ENCODE results near the gene ZCWPW1.
"Not testable (repeated sequence)": the region's sequence is repeated elsewhere in the genome, so short reads cannot be mapped to it uniquely, and the experiment has no call there.

The ZCWPW1 gene

DNA sequence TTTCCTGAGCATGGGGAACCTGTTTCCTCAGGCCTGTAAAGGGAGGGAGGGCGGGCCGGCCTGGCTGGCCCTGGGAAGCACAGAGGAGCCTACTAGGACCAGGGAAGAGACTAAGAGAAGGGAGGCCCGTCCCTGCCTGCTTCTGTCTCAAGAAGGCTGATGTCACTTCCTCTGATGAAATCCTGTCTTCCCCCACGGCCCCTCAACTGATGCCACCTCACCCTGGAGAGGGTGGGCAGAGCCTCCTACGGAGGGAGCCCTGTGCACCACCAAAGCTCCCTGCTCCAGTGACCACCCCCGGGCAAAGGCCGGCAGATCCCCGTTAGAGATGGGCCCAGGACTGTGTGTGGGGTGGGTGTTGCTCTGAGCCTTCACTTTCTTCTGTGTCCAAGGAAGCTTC, 56.2 kb downstream of the ZCWPW1 start:
- DNase-seq = no peak

DNA sequence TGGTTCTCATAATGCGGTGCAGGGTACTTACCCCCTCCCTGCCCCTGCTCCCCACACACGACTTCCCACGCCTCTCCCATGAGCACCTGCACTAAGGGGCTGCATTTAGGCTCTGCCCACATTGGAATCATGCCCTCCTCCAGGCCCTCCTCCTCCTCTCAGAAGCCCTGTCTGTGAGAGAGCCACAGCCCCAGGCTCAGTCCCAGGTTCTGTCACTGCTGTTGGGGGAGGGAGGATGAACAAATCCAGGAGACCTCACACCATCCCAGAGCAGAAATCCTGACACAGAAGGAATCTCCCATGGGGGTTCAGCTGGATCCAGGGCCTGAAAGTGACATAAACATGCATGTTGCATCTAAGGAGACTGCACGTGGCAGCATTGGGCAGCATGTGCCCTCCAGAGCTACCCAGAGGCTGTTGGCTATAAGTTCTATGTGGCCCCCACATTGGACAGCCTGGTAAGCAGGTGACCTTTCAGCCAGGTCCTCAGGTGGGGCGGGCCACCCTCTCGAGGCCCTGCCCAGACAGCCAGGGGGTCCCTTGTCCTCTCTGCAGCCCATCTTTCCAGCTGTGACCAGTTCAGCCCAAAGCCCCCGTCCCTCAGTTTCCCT, 56.8 kb downstream of the ZCWPW1 start:
- DNase-seq = no peak

DNA sequence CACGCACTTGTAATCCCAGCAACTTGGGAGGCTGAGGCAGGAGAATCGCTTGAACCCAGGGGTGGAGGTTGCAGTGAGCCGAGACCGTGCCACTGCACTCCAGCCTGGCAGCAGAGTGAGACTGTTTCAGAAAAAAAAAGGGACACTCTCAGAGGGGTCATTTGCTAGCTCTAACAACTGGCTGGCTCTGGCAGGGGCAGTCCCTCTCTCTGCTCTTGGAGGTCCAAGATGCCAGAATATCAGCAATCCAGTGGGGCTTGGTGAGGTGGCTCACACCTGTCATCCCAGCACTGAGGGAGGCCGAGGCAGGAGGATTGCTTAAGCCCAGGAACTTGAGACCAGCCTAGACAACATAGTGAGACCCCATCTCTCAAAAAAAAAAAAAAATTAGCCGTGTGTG, 57.8 kb downstream of the ZCWPW1 start:
- DNase-seq = no peak

DNA sequence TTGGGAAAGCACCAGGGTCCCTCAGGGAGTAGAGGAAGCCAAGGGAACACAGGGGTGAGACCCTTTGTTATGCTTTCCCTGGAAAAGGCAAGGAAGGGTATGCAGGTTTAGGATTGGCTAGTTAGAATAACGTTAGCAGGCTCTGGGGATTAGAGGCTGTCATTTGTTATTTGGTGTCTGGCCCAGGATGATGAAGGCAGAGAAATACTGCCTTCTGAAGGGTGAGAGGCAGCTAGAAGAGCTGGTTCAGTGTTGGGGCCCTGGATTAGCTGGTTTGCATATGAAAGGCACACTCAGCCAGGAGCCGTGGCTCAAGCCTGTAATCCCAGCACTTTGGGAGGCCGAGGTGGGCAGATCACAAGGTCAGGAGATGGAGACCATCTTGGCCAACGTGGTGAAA, 58.2 kb downstream of the ZCWPW1 start:
- no peak for DNase-seq

DNA sequence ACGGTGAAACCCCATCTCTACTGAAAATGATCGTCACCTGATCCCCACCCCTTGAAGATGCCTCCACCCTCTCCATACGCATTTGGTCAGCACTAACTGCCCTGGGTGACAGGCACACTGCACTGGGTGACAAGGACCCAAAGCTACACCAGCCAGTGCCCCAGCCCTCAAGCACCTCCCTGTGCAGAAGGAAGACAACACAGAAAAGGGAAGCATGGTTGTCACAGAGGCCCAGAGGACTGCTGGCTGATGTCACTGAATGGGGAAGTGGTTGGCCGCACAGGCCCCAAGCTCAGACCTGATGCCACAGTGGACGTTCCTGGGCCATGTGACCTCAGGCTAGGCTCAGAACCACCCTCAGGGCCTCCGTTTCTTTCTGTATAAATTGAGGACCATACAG, 59.4 kb downstream of the ZCWPW1 start:
- no peak for DNase-seq

DNA sequence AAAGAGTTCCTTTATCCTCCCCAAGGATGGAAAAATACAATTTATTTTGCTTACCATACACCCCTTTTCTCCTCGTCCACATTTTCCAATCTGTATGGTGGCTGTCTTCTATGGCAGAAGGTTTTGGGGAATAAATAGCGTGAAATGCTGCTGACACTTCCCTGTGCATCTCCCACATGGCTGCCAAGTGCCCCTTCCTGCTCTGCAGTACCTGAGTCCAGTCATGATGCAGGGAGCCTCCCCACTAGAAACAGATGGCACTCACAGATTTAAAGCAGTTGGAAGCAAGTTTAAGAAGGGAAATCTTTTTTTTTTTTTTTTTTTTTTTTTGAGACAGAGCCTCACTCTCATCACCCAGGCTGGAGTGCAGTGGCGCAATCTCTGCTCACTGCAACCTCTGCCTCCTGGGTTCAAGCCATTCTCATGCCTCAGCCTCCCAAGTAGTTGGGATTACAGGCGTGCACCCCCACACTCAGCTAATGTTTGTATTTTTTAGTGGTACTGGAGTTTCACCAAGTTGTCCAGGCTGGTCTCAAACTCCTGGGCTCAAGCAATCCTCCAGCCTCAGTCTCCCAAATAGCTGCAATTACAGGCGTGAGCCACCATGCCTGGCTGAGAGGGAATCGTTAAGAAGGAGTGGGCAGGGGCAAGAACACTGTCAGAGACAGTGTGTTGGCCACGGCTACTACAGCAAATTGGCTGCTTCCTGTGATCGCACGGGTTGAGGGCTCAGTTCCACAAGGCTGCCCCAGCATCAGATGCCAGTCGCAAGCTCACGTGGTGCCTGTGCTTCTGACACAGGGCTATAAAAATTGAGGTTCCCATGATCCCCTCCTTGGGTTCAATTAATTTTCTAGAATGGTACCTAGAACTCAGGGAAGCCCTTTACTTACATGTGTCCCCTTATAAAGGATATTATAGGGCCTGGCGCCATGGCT, 60.6 kb downstream of the ZCWPW1 start:
- no peak for DNase-seq

DNA sequence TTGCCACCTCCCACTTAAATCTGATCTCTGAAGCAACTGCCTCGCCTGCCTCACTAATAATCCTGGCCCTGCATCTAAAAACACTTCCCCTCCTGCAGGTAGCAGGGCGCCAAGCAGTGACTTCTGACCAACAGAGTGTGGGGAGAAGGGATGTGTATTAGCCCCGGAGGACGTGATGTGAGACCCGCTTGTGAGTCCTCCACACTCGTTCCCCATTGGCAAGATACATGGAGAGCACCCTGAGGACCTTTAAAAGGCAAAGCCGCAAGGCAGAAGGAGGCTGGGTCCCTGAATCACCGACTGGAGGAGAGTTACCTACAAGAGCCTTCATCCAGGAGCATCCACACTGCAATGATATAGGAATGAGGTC, 61.3 kb downstream of the ZCWPW1 start:
- no peak for DNase-seq

DNA sequence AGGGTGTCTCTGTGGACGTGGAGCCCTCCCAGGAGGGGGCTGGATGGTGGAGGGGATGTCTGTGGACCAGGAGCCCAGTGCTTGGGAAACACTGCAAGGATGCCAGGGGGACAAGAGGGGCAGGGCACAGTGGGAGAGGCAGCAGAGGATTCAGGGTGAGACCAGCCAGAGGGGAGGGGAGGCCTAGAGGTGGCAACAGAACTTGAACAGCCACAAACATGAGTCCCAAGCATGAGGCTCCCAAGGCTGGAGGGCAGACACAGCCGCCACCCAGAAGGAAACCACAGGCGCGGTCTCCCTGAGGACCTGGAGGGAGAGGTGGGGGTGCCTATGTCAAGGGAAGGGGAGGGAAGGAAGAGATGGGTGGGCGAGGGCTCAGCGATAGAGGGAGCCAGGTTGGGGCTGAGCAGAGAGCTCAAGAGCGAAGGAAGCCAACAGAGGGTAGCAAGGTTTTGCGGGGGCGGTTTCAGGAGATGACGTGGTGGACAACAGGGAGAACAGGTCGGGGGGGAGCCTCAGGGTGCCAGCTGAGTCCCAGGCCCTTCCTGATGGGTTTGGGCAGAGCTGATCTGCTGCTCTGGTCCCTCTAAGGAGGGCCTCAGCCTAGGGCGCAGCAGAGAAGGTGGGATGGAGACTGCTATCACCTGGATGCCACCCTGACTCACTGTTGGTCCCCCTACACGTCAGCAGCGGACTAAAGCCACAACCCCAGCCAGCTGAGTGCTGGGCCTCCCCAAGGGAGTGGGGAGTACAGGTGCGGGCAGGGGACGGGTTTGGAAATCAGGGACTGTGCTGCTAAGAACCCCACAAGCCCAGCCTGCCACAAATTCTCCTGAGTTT, 61.9 kb downstream of the ZCWPW1 start:
- DNase-seq = no peak

DNA sequence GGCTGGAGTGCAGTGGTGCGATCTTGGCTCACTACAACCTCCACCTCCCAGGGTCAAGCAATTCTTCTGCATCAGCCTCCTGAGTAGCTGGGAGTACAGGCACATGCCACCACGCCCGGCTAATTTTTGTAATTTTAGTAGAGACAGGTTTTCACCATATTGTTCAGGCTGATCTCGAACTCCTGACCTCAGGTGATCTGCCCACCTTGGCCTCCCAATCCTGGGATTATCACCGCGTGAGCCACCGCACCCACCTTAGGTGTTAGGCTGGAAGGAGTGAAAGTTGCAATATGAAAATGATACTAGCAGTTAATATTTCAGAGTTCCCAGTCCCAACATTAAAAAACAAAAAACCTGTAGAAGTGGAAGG, 62.5 kb downstream of the ZCWPW1 start:
- not testable (repeated sequence) for DNase-seq

DNA sequence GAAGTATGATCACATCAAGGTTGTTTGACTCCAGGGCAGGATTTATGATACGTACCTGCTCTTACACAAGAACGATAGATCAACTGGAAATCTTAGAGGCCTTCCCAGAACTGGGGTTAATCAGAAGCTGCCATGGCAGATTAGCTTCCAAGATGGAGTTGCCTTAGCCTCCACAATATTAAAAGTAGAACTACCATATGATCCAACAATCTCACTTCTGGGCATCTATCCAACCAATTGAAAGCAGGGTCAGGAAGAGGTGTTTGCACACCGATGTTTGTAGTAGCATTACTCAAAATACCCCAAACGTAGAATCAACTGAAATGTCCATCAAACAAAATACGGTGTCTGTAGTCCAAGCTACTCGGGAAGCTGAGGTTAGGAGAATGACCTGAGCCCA, 64.0 kb downstream of the ZCWPW1 start:
- no peak for DNase-seq

DNA sequence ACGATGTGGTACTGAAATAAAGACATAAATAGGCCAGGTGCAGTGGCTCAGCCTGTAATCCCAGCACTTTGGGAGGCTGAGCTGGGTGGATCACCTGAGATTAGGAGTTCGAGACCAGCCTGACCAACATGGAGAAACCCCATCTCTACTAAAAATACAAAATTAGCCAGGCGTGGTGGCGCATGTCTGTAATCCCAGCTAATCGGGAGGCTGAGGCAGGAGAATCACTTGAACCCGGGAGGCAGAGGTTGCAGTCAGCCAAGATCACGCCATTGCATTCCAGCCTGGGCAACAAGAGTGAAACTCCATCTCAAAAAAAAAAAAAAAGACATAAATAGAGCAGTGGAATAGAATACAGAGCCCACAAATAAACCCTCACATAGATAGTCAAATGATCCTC, 64.7 kb downstream of the ZCWPW1 start:
- DNase-seq = not testable (repeated sequence)

DNA sequence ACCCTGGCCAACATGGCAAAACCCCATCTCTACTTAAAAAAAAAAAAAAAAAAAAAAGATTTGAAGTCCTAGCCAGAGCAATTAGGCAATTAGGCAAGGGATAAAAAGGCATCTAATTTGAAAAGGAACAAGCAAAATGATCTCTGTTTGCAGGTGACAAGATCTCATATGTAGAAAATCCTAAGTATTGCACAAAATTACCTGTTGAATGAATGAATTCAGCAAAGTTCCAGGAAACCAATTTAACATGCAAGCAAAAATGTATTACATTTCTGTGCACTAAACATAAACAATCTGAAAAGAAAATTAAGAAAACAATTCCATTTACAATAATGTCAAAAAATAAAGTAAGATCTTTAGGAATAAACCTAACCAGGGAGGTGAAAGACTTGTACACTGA, 65.4 kb downstream of the ZCWPW1 start:
- DNase-seq = no peak

DNA sequence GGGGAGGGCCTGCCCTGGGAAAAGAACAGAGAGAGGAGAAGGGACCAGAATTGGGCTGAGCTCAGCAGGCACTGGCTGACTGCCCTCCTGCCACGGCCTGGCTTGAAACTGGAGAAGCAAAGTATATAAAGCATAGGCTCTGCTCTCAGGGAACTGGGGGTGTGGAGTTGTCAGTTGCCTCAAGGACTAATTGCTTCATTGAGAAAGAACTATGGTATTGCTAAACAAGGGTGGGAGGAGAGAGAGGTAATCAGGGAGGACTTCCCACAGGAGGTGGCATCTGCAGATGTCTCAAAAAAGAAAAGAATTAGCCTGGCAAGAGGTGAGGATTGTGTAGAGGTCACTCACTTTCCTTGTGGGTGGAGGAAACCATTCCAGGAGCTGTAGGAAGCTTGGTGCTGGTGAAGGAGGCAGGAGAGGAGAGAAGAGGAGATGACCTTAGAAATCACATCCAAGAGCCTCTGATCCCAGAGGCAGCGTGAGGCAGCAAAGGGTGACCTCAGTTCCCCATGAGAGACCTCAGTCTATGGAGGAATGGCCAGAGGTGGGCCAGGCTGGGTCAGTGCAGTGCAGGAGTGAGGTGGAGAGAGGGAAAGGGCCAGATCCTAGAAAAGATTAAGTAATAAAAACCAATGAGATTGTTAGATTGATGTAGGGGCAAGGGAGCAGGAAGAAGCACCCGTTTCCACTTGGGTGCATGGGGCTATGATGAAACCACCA, 68.2 kb downstream of the ZCWPW1 start:
- DNase-seq = no peak

DNA sequence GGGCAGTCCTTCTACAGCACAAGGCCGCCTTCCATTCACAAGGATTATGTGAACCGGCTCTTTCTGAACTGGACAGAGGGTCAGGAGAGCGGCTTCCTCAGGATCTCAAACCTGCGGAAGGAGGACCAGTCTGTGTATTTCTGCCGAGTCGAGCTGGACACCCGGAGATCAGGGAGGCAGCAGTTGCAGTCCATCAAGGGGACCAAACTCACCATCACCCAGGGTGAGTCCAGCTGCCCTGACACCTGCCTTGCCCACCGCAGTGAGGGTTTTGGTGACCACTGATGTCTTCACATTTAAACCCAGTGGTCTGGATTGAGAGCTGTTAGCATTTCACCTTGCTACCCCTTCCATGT, 69.7 kb downstream of the ZCWPW1 start:
- DNase-seq = no peak

DNA sequence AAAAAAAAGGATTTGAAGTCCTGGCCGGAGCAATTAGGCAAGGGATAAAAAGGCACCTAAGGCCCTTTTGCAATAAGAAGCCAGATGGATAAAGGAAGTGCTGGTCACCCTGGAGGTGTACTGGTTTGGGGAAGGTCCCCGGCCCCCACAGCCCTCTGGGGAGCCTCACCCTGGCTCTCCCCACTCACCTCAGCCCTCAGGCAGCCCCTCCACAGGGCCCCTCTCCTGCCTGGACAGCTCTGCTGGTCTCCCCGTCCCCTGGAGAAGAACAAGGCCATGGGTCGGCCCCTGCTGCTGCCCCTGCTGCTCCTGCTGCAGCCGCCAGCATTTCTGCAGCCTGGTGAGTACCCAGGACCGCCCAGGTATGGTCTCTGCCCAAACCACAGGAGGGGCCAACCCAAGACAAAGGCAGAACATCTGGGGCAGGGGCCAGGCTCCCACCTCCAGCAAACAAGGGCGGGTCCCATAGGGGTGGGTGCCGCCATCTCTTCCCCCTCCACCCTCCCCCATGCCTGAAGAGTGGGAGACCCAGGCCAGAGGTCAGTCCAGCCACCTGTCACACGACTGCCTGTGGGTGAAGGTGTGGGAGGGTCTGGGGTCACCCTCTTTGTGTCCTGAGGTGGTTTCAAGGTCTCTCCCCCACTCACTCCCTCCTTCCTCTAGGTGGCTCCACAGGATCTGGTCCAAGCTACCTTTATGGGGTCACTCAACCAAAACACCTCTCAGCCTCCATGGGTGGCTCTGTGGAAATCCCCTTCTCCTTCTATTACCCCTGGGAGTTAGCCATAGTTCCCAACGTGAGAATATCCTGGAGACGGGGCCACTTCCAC, 70.3 kb downstream of the ZCWPW1 start, which contains the start of gene PILRB:
TSS of gene PILRB (plus strand) at position 91 of the 830 bp plus-strand sequence. CDS start at position 277, 186 bp downstream.
- no peak for DNase-seq

DNA sequence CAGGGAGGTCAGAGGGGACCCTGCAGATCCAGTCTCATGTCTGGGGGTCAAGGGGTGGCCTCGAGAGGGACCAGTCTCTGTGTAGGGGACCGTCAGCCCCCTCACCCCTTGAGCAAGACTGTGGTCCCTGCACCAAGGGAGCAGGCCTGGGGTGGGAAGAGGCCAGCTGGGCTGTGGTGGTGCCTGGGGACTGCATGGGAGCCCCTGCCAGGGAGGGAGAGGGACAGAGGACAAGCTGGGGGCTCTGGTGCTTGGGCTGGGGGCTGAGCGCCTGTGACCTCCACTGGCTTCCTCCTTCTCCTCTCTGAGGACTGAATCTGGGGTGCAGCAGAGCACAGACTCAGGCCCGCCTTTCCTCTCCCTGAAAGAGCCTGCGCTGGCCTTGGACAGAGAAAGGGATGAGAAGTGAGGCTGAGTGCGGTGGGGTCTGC, 71.4 kb downstream of the ZCWPW1 start:
- no peak for DNase-seq

DNA sequence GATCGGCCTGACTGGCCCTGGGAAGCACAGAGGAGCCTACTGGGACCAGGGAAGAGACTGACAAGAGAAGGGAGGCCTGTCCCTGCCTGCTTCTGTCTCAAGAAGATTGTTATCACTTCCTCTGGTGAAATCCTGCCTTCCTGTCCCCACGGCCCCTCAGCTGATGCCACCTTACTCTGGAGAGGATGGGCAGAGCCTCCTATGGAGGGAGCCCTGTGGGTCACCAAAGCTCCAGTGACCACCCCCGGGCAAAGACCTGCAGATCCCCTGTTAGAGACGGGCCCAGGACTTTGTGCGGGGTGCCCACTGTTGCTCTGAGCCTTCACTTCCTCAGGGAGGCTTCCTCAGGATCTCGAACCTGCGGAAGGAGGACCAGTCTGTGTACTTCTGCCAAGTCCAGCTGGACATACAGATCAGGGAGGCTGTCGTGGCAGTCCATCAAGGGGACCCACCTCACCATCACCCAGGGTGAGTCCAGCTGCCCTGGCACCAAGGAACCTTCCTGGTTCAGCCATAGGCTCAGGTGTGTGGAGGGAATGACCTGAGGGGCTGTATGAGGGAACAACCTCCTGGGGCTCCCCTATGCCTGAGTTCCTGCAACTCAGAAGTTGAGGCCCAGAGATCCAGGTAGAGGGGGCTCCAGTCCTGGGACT, 72.0 kb downstream of the ZCWPW1 start:
- no peak for DNase-seq

DNA sequence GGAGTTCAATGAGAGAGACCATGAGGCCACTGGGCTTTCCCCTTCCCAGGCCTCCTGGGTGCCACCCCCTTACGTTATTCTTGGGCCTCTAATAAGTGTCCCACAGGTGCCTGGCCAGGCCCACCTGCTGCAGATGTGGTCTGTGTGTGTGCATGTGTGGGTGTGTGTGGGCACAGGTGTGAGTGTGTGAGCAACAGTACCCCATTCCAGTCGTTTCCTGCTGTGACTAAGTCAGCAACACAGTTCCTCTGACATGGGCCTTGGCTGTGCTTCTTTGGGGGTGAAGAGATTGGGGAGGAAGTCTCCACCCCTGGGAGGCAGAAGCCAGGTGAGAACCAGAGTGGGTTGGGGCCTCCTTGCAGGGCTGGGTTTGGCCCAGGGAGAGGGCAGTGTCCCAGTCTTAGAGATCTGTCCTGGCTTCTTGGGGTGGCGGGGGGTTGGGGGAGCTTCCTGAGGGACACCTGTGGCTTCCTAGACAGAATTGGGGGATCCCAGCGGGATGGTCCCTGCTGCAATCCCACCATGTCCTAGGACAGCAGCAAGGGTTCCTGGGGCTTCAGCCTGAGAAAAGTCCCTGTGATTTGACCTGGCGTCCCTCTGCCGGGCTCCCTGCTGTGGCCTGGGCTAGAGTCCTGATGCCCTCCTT, 74.7 kb downstream of the ZCWPW1 start:
- DNase-seq = no peak

DNA sequence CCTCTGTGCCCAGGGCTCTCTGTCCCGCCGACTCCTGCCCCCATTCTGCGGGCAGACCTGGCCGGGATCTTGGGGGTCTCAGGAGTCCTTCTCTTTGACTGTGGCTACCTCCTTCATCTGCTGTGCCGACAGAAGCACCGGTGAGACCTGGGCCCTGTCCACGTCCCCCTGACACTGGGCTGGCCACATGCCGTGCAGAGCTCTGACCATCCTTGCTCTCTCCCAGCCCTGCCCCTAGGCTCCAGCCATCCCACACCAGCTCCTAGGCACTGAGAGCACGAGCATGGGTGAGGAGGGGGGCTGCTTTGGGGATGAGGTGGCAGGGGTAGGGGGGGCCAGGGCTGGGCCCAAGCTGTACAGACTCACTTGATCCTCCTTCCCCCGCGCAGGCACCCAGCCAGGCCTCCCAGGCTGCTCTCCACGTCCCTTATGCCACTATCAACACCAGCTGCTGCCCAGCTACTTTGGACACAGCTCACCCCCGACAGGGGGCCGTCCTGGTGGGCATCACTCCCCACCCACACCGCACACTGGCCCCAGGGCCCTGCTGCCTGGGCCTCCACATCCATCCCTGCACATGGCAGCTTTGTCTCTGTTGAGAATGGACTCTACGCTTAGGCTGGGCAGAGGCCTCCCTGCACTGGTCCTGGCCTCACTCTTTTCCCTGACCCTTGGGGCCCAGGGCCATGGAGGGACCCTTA, 75.4 kb downstream of the ZCWPW1 start:
- DNase-seq = no peak

DNA sequence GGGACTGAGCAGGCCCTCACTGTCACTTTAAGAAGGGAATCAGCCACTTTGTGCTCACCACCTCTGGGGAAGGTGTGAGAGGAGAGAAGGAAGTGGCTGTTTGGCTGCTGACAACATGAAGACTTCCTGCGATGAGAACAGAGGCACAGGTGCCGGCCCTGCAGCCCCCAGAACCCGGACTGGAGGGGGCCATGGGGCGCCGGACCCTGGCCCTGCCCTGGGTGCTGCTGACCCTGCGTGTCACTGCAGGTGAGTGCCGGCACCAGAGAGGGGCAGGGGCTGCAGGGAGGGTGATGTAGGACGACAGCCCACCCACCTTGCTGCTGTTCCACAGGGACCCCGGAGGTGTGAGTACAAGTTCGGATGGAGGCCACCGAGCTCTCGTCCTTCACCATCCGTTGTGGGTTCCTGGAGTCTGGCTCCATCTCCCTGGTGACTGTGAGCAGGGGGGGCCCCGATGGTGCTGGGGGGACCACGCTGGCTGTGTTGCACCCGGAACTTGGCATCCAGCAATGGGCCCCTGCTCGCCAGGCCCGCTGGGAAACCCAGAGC, 76.2 kb downstream of the ZCWPW1 start:
- not testable (repeated sequence) for DNase-seq

Measured in retina (tissue), 1 donor.